PFSK-1 (cell line): ENCODE measurements around the gene HOXC11.

ENCODE experiments used
- FOXP2 ChIP-seq: optimal IDR thresholded peaks from 2 replicates; pipeline ENCODE3; 2011; ENCODE audit warnings: borderline replicate concordance, control low read depth, inconsistent platforms; ENCODE audit not compliant: insufficient read depth; ENCODE audit errors: extremely low read length, extremely low read depth
- POLR2AphosphoS5 ChIP-seq: IDR thresholded peaks from 2 replicates; pipeline ENCODE4 v1.6.1; 2012; ENCODE audit warnings: low read depth, mild to moderate bottlenecking, control low read depth, low read length, moderate library complexity
- SIN3A ChIP-seq: IDR thresholded peaks from 2 replicates; pipeline ENCODE4 v1.6.1; 2012; ENCODE audit warnings: mild to moderate bottlenecking, low read length, moderate library complexity, borderline replicate concordance; ENCODE audit not compliant: insufficient read depth
- TAF1 ChIP-seq: IDR thresholded peaks from 2 replicates; pipeline ENCODE4 v1.6.1; 2012; ENCODE audit warnings: low read length, control low read depth, borderline replicate concordance; ENCODE audit not compliant: insufficient read depth
- TF ChIP-seq, protein P1 (sequence below), 2 experiments: IDR thresholded peaks; 2 replicates each; pipeline versions ENCODE4 v1.6.1 to v1.8.0; 2011 to 2012; ENCODE audit warnings: low read depth in 2 of 2, low read length in 2 of 2, control low read depth in 1 of 2, inconsistent platforms in 1 of 2, mild to moderate bottlenecking in 1 of 2, moderate library complexity in 1 of 2; ENCODE audit not compliant: insufficient read depth in 1 of 2

Gene HOXC11

DNA sequence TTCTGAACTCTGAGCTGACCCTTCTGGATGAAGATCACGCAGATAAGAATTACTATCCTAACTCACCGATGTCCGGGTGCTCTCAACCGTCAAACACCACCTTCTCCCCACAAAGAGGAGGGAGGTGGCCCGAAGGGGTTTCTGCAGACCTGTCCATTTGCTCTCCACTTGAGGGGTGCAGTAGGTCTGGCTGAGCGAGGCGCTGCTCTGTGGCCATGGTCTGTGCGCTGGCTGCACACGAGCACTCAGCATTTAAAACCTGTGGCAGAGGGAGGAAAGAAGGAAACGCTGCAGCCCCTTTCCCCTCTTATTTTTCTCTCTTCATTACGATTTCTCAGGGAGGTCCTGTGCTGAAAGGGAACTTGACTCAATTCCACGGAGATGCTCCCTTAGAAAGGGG, 35.8 kb upstream of the HOXC11 start:
- TF ChIP-seq SIN3A (no peak), TAF1 (no peak), POLR2AphosphoS5 (no peak), FOXP2 (no peak)
- TF ChIP-seq, protein P1, sequence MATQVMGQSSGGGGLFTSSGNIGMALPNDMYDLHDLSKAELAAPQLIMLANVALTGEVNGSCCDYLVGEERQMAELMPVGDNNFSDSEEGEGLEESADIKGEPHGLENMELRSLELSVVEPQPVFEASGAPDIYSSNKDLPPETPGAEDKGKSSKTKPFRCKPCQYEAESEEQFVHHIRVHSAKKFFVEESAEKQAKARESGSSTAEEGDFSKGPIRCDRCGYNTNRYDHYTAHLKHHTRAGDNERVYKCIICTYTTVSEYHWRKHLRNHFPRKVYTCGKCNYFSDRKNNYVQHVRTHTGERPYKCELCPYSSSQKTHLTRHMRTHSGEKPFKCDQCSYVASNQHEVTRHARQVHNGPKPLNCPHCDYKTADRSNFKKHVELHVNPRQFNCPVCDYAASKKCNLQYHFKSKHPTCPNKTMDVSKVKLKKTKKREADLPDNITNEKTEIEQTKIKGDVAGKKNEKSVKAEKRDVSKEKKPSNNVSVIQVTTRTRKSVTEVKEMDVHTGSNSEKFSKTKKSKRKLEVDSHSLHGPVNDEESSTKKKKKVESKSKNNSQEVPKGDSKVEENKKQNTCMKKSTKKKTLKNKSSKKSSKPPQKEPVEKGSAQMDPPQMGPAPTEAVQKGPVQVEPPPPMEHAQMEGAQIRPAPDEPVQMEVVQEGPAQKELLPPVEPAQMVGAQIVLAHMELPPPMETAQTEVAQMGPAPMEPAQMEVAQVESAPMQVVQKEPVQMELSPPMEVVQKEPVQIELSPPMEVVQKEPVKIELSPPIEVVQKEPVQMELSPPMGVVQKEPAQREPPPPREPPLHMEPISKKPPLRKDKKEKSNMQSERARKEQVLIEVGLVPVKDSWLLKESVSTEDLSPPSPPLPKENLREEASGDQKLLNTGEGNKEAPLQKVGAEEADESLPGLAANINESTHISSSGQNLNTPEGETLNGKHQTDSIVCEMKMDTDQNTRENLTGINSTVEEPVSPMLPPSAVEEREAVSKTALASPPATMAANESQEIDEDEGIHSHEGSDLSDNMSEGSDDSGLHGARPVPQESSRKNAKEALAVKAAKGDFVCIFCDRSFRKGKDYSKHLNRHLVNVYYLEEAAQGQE (IDR thresholded peaks at IDR 0.05; ENCODE audit: insufficient read depth in 1 of 2, low read depth in 2 of 2, low read length in 2 of 2): no peak

DNA sequence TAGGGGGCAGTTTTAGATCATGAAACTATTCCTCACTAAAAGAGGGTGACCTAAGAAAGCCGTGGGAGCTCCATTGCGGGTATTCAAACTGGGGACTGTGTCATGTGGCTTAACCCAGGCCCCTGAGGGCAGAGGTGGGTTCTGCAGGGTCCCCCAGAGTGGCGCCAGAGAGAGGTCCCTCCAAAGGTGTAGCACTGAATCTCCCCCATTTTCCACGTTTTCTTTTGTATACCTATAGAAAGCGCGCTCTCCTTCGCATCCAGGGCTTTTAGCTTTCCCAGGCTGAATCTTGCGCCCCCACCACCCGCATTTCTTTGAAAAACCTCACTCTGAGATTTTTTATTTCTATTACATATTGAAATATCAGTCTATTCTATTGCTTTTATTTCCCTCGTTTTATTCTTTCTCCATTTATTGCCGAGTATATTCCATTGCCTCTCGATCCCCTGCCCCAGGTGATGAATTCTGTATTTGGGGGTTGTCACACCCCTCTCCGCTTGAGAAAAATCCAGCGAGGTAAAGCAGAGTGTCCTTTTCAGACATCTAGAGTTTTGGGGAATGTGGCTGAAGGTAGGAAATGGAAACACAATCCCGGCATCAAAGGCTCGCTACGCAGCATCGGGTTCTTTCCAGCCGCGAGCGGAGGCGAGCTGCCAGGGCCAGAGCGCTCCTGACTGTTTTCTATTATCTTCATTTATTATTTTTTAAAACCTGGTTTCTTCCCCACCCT, 35.2 kb upstream of the HOXC11 start:
- no peak for TF ChIP-seq FOXP2
- TF ChIP-seq, protein P1 (IDR thresholded peaks at IDR 0.05; ENCODE audit: insufficient read depth in 1 of 2, low read depth in 2 of 2, low read length in 2 of 2): no peak
- no peak for TF ChIP-seq POLR2AphosphoS5
- no peak for TF ChIP-seq TAF1

DNA sequence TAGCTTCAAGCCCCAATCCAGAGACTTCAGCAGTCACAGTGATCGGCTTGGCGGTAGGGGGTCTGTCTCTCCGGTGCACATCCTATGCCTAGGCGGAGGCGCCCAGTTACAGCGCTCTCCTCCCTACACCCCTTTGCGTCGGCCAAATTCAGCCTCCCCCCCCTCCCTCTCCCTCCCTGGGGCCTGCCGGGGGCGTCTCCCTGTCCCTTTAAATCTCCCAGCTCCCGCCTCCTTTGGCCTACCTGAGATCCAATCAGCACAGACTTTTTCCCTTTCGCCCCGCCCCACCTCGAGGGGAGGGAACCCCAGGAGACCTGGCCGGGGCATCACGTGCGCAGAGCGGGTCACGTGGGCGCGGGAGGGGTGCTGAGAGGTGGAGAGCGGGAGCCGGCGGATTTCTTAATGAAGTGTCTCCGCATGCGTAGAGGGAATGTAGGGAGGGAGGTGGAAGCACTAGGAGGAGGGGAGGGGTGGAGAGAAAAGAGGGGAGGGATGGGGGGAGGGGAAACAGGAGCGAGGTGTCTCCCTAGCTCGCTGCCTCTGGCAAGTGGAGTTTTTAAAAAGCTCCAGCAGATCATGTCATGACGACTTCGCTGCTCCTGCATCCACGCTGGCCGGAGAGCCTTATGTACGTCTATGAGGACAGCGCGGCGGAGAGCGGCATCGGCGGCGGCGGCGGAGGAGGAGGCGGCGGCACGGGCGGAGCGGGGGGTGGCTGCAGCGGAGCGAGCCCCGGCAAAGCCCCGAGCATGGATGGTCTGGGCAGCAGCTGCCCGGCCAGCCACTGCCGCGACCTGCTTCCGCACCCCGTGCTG, 34.4 kb upstream of the HOXC11 start, which contains the start of gene HOXC13:
Gene HOXC13 (plus strand): TSS at position 506 of the 815 bp plus-strand sequence. CDS start 76 bp downstream, at position 582.
- no peak for TF ChIP-seq FOXP2
- no peak for TF ChIP-seq SIN3A
- TF ChIP-seq, protein P1 (IDR thresholded peaks at IDR 0.05; ENCODE audit: insufficient read depth in 1 of 2, low read depth in 2 of 2, low read length in 2 of 2): no peak
- TF ChIP-seq POLR2AphosphoS5: no peak
- no peak for TF ChIP-seq TAF1

DNA sequence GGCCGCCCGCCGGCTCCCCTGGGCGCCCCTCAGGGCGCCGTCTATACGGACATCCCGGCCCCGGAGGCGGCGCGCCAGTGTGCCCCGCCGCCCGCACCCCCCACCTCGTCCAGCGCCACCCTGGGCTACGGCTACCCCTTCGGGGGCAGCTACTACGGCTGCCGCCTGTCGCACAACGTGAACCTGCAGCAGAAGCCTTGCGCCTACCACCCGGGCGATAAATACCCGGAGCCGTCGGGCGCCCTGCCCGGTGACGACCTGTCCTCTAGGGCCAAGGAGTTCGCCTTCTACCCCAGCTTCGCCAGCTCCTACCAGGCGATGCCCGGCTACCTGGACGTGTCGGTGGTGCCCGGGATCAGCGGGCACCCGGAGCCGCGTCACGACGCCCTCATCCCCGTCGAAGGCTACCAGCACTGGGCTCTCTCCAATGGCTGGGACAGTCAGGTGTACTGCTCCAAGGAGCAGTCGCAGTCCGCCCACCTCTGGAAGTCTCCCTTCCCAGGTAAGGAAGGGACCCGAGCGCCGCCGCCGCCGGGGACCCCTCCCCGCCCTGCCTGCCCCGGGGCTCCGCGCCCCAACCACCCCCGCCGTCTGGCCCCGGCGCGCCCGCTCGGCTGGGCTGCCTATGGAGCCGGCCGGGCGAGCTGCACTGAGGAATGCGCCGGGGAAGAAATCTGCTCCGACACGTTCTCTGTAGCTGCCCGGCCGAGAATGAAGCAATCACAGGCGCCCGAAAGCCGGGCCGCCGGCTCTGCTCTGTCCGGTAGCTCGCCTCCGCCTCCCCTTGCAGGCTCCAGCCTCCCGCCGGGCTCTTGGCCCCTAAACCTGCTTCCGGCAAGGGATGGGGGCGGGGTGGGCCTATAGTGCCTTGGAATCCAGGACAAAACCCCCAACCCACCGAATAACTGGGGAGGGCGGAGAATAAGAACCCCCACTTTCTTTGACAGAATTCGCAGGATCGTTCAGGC, 33.5 kb upstream of the HOXC11 start:
- no peak for TF ChIP-seq TAF1
- TF ChIP-seq SIN3A: no peak
- no peak for TF ChIP-seq POLR2AphosphoS5
- TF ChIP-seq, protein P1 (IDR thresholded peaks at IDR 0.05; ENCODE audit: insufficient read depth in 1 of 2, low read depth in 2 of 2, low read length in 2 of 2): no peak
- no peak for TF ChIP-seq FOXP2
